Endothelial cell of umbilical vein (primary cell): ENCODE measurements around the gene KRT74. TPM values are rescaled to one million over a fixed set of nuclear protein-coding genes. Genes with fewer than 3 reads are reported as not detected.

Experiments used
- BruUV-seq: library from RNA; stranded (reverse); fragments of 400-500 nt; replicated peaks from 2 replicates; lab custom pipeline; 2021; lab: Mats Ljungman, UMichigan
- CTCF ChIA-PET: fragments of 300-600, 350-600 bp; sonication (Branson Sonifier 250); formaldehyde crosslinking; loops from one replicate; lab custom pipeline; 2021; ENCODE audit warnings: antibody characterized with exemption, inconsistent platforms; lab: Charles Lee
- POLR2A ChIA-PET: fragments of 300-600, 350-600 bp; sonication (Branson Sonifier 250); formaldehyde crosslinking; loops from one replicate; lab custom pipeline; 2021; ENCODE audit warnings: antibody characterized with exemption, inconsistent platforms; lab: Charles Lee
- DNase-seq: peaks from one replicate; pipeline ENCODE4 v3.0.0-alpha.2; 2011; ENCODE audit warnings: low read depth, low spot score
- FAIRE-seq: peaks from 2 replicates; lab custom pipeline; 2011; peaks lifted over from hg19 to GRCh38; lab: Jason Lieb, UNC
- H2AFZ ChIP-seq: 2 replicates; pipeline ENCODE4 v1.6.0; 2012; ENCODE audit warnings: low read depth, low read length, control low read depth, inconsistent platforms
- H3K27ac ChIP-seq: 2 replicates; pipeline ENCODE4 v1.5.1; 2011; ENCODE audit warnings: low read depth, mild to moderate bottlenecking, control low read depth, low read length, moderate library complexity; ENCODE audit not compliant: insufficient read depth
- H3K27me3 ChIP-seq, 2 experiments: 2 replicates each; pipeline versions ENCODE4 v1.6.0 to v1.6.1; 2011; ENCODE audit warnings: low read length in 2 of 2, mixed read lengths in 1 of 2; ENCODE audit not compliant: control insufficient read depth in 2 of 2, insufficient read depth in 2 of 2
- H3K36me3 ChIP-seq, 2 experiments: 2 replicates in 1 of 2; 3 replicates in 1 of 2; pipeline ENCODE4 v1.5.1; 2011; ENCODE audit warnings: low read length in 2 of 2, mild to moderate bottlenecking in 1 of 2, moderate library complexity in 1 of 2; ENCODE audit not compliant: control insufficient read depth in 2 of 2, insufficient read depth in 2 of 2; ENCODE audit errors: extremely low read depth in 1 of 2
- H3K4me1 ChIP-seq: 3 replicates; pipeline ENCODE4 v1.5.1; 2011; ENCODE audit warnings: mild to moderate bottlenecking, low read length; ENCODE audit not compliant: control insufficient read depth, insufficient read depth; ENCODE audit errors: extremely low read depth
- H3K4me2 ChIP-seq: 2 replicates; pipeline ENCODE4 v1.6.1; 2011; ENCODE audit warnings: low read length, control low read depth, mixed read lengths; ENCODE audit not compliant: insufficient read depth
- H3K4me3 ChIP-seq, 3 experiments: fragments of 200-600 bp in 1 of 3; sonication (generic), shearing (Covaris generic) in 1 of 3; replicated peaks in 1 of 3; 2 replicates each; pipeline ENCODE4 v1.5.1; 2011 to 2016; ENCODE audit warnings: control low read depth in 3 of 3, low read length in 3 of 3, mild to moderate bottlenecking in 2 of 3, inconsistent platforms in 1 of 3, low read depth in 1 of 3, moderate library complexity in 1 of 3; ENCODE audit not compliant: insufficient read depth in 1 of 3
- H3K79me2 ChIP-seq: 2 replicates; pipeline ENCODE4 v1.6.0; 2012; ENCODE audit warnings: low read length, inconsistent platforms; ENCODE audit not compliant: control insufficient read depth, insufficient read depth
- H3K9ac ChIP-seq: replicated peaks from 2 replicates; pipeline ENCODE3; 2011; ENCODE audit warnings: low read length, control low read depth; ENCODE audit not compliant: insufficient read depth; ENCODE audit errors: extremely low read depth
- H3K9me1 ChIP-seq: replicated peaks from 3 replicates; pipeline ENCODE4 v1.6.0; 2011; ENCODE audit warnings: mild to moderate bottlenecking, low read length; ENCODE audit not compliant: control insufficient read depth, insufficient read depth; ENCODE audit errors: extremely low read depth
- H3K9me3 ChIP-seq: replicated peaks from 2 replicates; pipeline ENCODE4 v1.5.1; 2012; ENCODE audit warnings: low read length, inconsistent platforms; ENCODE audit not compliant: control insufficient read depth, insufficient read depth
- H4K20me1 ChIP-seq: replicated peaks from 2 replicates; pipeline ENCODE3; 2011; ENCODE audit warnings: mild to moderate bottlenecking, low read length; ENCODE audit not compliant: control insufficient read depth, insufficient read depth; ENCODE audit errors: extremely low read depth
- CTCF ChIP-seq, 2 donors: IDR thresholded peaks; 1 replicate in 1 of 2; 2 replicates in 1 of 2; pipeline ENCODE4 v1.5.1; 2011; ENCODE audit warnings: low read length in 2 of 2, mild to moderate bottlenecking in 2 of 2, moderate library complexity in 2 of 2, control low read depth in 1 of 2, inconsistent platforms in 1 of 2, low read depth in 1 of 2; ENCODE audit not compliant: insufficient read depth in 1 of 2; ENCODE audit errors: extremely low read depth in 1 of 2
- EZH2 ChIP-seq: IDR thresholded peaks from 2 replicates; pipeline ENCODE4 v1.6.1; 2012; ENCODE audit warnings: borderline replicate concordance, low read depth, mild to moderate bottlenecking, moderate library complexity, low read length, inconsistent platforms; ENCODE audit not compliant: severe bottlenecking
- FOS ChIP-seq: IDR thresholded peaks from 2 replicates; pipeline ENCODE4 v1.6.1; 2011; ENCODE audit warnings: mild to moderate bottlenecking, low read length, moderate library complexity, borderline replicate concordance; ENCODE audit not compliant: insufficient read depth
- GATA2 ChIP-seq: IDR thresholded peaks from 2 replicates; pipeline ENCODE4 v1.7.0; 2011; ENCODE audit warnings: low read depth, mild to moderate bottlenecking, moderate library complexity, mixed read lengths, low read length; ENCODE audit not compliant: insufficient read length, insufficient read depth
- JUN ChIP-seq: IDR thresholded peaks from 2 replicates; pipeline ENCODE4 v1.6.1; 2011; ENCODE audit warnings: borderline replicate concordance, low read depth; ENCODE audit not compliant: insufficient read length, insufficient read depth
- MAX ChIP-seq: IDR thresholded peaks from 2 replicates; pipeline ENCODE4 v1.6.1; 2011; ENCODE audit not compliant: insufficient read depth, insufficient read length
- MYC ChIP-seq: IDR thresholded peaks from one replicate; pipeline ENCODE4 v1.6.1; 2011; ENCODE audit warnings: mild to moderate bottlenecking, low read depth, low read length
- POLR2A ChIP-seq: IDR thresholded peaks from 2 replicates; pipeline ENCODE4 v1.6.1; 2012; ENCODE audit warnings: low read depth, mild to moderate bottlenecking, control low read depth, low read length
- POLR2AphosphoS5 ChIP-seq: IDR thresholded peaks from 2 replicates; pipeline ENCODE4 v1.6.1; 2012; ENCODE audit warnings: low read depth, mild to moderate bottlenecking, control low read depth, low read length, moderate library complexity; ENCODE audit not compliant: insufficient read depth
- dilution Hi-C: fragments of 300-500 bp; cut with MboI; formaldehyde crosslinking; loops from one replicate; pipeline ENCODE4 v1.15.0; 2019; ENCODE audit warnings: low sequenced_read_pairs; ENCODE audit not compliant: extremely low pct_ligation_motif_present
- intact Hi-C: fragments of 100-400 bp; cut with micrococcal nuclease; formaldehyde crosslinking; loops from one replicate; pipeline ENCODE4 v1.10.0; 2022
- polyA plus RNA-seq, 4 experiments: library from polyadenylated mRNA; depleted of rRNA in 3 of 4; stranded (reverse) in 3 of 4; unstranded in 1 of 4; fragments of >200 nt; gene quantifications; 2 replicates each; pipeline versions ENCODE4 v1.2.1 to v1.2.3, GENCODE V29; 2011 to 2012; ENCODE audit warnings: missing spikeins in 1 of 4
- total RNA-seq: library from RNA; stranded (reverse); gene quantifications from 2 replicates; pipeline ENCODE4 v1.2.3, GENCODE V29; 2021

The KRT74 gene
- total and polyA plus RNA-seq, 2 donors (not counting 3 experiments of a cell fraction or from before 2014, with no cell fraction given), result not detected

- no peaks in the 10 kb centered on the region for H3K79me2 ChIP-seq
- ChIA-PET CTCF (interaction anchor here (1.1 kb wide), 1 partner anchor 260 kb away, joined by 3 read pairs; no protein-coding TSS in a partner anchor), POLR2A (no interaction called here)
- no peak for DNase-seq
- FAIRE-seq, result no peak
- no peaks in the 10 kb centered on the region for H3K9me1 ChIP-seq
- dilution Hi-C loops (no loop called here), intact Hi-C loops (no loop called here)
- no peak overlapping the region for H3K27ac ChIP-seq
- BruUV-seq, result no TSS peak
- H3K9me3 ChIP-seq, result no peaks in the 10 kb centered on the region
- H4K20me1 ChIP-seq, result no peaks in the 10 kb centered on the region
- TF ChIP-seq MAX, result no peak
- TF ChIP-seq JUN, result no peak
- TF ChIP-seq EZH2, result no peak
- TF ChIP-seq POLR2A, result no peak
- no peak for TF ChIP-seq GATA2
- TF ChIP-seq CTCF (IDR thresholded peaks at IDR 0.05; ENCODE audit: extremely low read depth in 1 of 2, insufficient read depth in 1 of 2, low read depth in 1 of 2, low read length in 2 of 2), result no peak
- no peak for TF ChIP-seq FOS
- no peak for TF ChIP-seq POLR2AphosphoS5
- TF ChIP-seq MYC, result no peak
- no peak overlapping the region for H3K4me3 ChIP-seq
- H3K36me3 ChIP-seq, result no peaks in the 10 kb centered on the region
- no peak overlapping the region for H3K4me2 ChIP-seq
- no peak overlapping the region for H3K9ac ChIP-seq
- H3K4me1 ChIP-seq, result no peaks in the 10 kb centered on the region
- peaks cover 2 to 7% of the 10 kb centered on the region in 2 experiments for H3K27me3 ChIP-seq
- H2AFZ ChIP-seq, result no peak overlapping the region
Measured at GRCh38 chr12:52618866-52619265, 45.2 kb upstream of the KRT74 start.
